ENCODE results near the gene STK10. TPM values are rescaled to one million over a fixed set of nuclear protein-coding genes. Genes with fewer than 3 reads are reported as not detected.

The STK10 gene
- total and polyA plus RNA-seq, 2 experiments from 2014 or later, result 21.2 to 28.9 TPM

DNA sequence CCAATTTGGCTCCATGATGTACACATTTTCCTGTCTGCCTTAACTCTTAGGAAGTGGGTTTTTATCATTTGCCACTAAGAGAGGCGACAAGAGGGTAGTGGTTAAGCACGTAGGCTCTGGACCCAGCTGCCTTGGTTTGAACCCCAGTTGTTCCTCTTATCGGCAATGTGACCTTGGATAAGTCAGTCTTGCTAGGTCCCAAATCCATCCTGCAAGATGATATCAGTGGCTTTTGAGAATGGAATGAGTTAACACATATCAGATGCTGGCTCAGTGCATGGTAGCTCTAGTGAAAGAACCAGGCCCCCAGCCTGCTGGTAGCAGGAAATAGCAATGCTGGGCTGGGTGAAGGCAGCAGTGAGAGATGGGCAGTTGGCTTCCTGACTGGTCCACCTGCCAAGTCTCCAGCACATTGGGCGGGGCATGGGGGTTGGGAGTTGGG lies 72.5 kb downstream of the STK10 start:
- no peaks in the 10 kb centered on the region for H3K9me3 ChIP-seq (ENCODE audit: low read depth)
- no peak for DNase-seq
- no peak overlapping the region for H3K4me2 ChIP-seq (ENCODE audit: unreplicated experiment)
- H3K9me2 ChIP-seq (ENCODE audit: insufficient read depth), result no peaks in the 10 kb centered on the region
- H3K27me3 ChIP-seq (replicated peaks; ENCODE audit: insufficient read depth), result no peaks in the 10 kb centered on the region
- peaks cover 11% of the 10 kb centered on the region; the same call in 1 of the 2 replicates for H3K79me2 ChIP-seq (ENCODE audit: insufficient read depth)
- no peak overlapping the region for H2AFZ ChIP-seq
- no peaks in the 10 kb centered on the region for H4K20me1 ChIP-seq (ENCODE audit: insufficient read depth)
- H3K4me3 ChIP-seq, result no peak overlapping the region
- in situ Hi-C loops (cut with MboI), result no loop called here
- no peak for TF ChIP-seq EZH2 (IDR thresholded peaks at IDR 0.05; ENCODE audit: insufficient read depth, poor library complexity, severe bottlenecking)
- no peak for TF ChIP-seq EZH2phosphoT487 (IDR thresholded peaks at IDR 0.05; ENCODE audit: insufficient read depth, low read depth)
- H3K27ac ChIP-seq, result no peak overlapping the region
- peaks cover 13% of the 10 kb centered on the region; the same call in 1 of the 2 replicates for H3K36me3 ChIP-seq (ENCODE audit: low read depth)
- peaks cover 14% of the 10 kb centered on the region for H3K4me1 ChIP-seq (ENCODE audit: insufficient read depth)
- peaks cover 8% of the 10 kb centered on the region; the same call in 1 of the 2 replicates for H3F3A ChIP-seq (ENCODE audit: insufficient read depth)
- 98 to 99% methylated on average over 4 of the region's 4 CpGs for WGBS, 2 experiments (ENCODE audit: low coverage in 1 of 2, low lambda C conversion rate in 2 of 2, missing lambda C conversion rate in 2 of 2)
- H3K9ac ChIP-seq, result no peak overlapping the region

GRCh38 chr5:172114875-172115422 lies 73.1 kb downstream of the STK10 start:
- Histone ChIP-seq H2AFZ (no peak overlapping the region), H3K27ac (no peak overlapping the region), H3K9me2 (ENCODE audit: insufficient read depth) (no peaks in the 10 kb centered on the region), H4K20me1 (ENCODE audit: insufficient read depth) (no peaks in the 10 kb centered on the region), H3K4me2 (ENCODE audit: unreplicated experiment) (no peak overlapping the region), H3K79me2 (ENCODE audit: insufficient read depth) (peaks cover 15% of the 10 kb centered on the region; the same call in 1 of the 2 replicates), H3K4me3 (no peak overlapping the region), H3K9ac (no peak overlapping the region), H3K9me3 (ENCODE audit: low read depth) (no peaks in the 10 kb centered on the region), H3F3A (ENCODE audit: insufficient read depth) (peaks cover 8% of the 10 kb centered on the region; the same call in 1 of the 2 replicates), H3K4me1 (ENCODE audit: insufficient read depth) (peaks cover 14% of the 10 kb centered on the region), H3K27me3 (replicated peaks; ENCODE audit: insufficient read depth) (no peaks in the 10 kb centered on the region), H3K36me3 (ENCODE audit: low read depth) (peaks cover 13% of the 10 kb centered on the region; the same call in 1 of the 2 replicates)
- 92 to 93% methylated on average over 16 of the region's 16 CpGs for WGBS, 2 experiments (ENCODE audit: low coverage in 1 of 2, low lambda C conversion rate in 2 of 2, missing lambda C conversion rate in 2 of 2)
- TF ChIP-seq EZH2 (IDR thresholded peaks at IDR 0.05; ENCODE audit: insufficient read depth, poor library complexity, severe bottlenecking) (no peak), EZH2phosphoT487 (IDR thresholded peaks at IDR 0.05; ENCODE audit: insufficient read depth, low read depth) (no peak)
- in situ Hi-C loops (cut with MboI), result no loop called here
- DNase-seq, result no peak

DNA sequence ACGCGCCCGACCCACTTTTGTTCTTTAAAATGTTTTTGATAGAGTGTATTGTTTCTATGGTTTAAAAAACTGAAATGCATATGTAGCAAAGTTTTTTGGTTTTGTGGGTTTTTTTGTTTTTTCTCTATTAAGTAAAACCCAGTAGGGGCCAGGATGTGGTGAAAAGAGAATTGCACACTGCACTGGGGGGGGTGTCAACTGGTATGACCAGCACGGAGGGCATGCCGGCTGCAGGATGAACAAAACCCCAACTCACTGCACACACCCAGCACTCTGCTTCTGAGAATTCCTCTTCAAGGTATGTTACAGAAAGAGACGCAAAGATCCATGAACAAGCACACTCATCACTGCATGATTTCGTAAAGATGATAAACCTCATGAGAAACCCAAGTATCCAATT lies 75.0 kb downstream of the STK10 start:
- DNase-seq, result no peak
- Histone ChIP-seq H3F3A (ENCODE audit: insufficient read depth) (peaks cover 10% of the 10 kb centered on the region), H3K9me3 (ENCODE audit: low read depth) (no peaks in the 10 kb centered on the region), H3K9me2 (ENCODE audit: insufficient read depth) (no peaks in the 10 kb centered on the region), H2AFZ (no peak overlapping the region), H3K79me2 (ENCODE audit: insufficient read depth) (peaks cover 26% of the 10 kb centered on the region; the same call in 1 of the 2 replicates), H3K4me2 (ENCODE audit: unreplicated experiment) (no peak overlapping the region), H3K27ac (no peak overlapping the region), H3K9ac (no peak overlapping the region), H3K4me3 (no peak overlapping the region), H3K27me3 (replicated peaks; ENCODE audit: insufficient read depth) (no peaks in the 10 kb centered on the region), H3K4me1 (ENCODE audit: insufficient read depth) (peaks cover 18% of the 10 kb centered on the region), H3K36me3 (ENCODE audit: low read depth) (peaks cover 13% of the 10 kb centered on the region; the same call in 1 of the 2 replicates), H4K20me1 (ENCODE audit: insufficient read depth) (no peaks in the 10 kb centered on the region)
- TF ChIP-seq EZH2phosphoT487 (IDR thresholded peaks at IDR 0.05; ENCODE audit: insufficient read depth, low read depth), result no peak
- no peak for TF ChIP-seq EZH2 (IDR thresholded peaks at IDR 0.05; ENCODE audit: insufficient read depth, poor library complexity, severe bottlenecking)
- in situ Hi-C loops (cut with MboI), result no loop called here
- WGBS, 2 experiments (ENCODE audit: low coverage in 1 of 2, low lambda C conversion rate in 2 of 2, missing lambda C conversion rate in 2 of 2), result 98 to 99% methylated on average over 7 of the region's 7 CpGs

DNA sequence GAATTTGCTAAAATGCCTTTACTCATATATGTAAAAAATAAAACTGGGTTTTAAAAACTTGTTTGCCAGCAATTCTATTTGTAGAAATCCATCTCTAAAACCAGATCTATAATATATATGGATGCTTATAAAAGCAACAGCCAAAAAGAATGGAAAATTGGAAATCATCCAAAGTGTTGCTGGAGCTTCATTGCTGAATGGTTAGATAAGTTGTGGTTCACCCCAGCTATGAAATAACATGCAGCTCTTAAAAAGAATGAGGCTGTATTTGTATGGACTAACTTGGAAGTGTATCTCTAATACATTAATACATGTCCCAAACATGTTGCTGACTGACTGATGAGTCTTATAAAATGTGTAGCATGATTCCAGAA lies 76.2 kb downstream of the STK10 start:
- H3K9me2 ChIP-seq (ENCODE audit: insufficient read depth), result no peaks in the 10 kb centered on the region
- H3K9me3 ChIP-seq (ENCODE audit: low read depth), result no peaks in the 10 kb centered on the region
- H4K20me1 ChIP-seq (ENCODE audit: insufficient read depth), result no peaks in the 10 kb centered on the region
- in situ Hi-C loops (cut with MboI), result no loop called here
- peaks cover 26% of the 10 kb centered on the region; the same call in 1 of the 2 replicates for H3K79me2 ChIP-seq (ENCODE audit: insufficient read depth)
- no peak overlapping the region for H2AFZ ChIP-seq
- TF ChIP-seq EZH2phosphoT487 (IDR thresholded peaks at IDR 0.05; ENCODE audit: insufficient read depth, low read depth) (no peak), EZH2 (IDR thresholded peaks at IDR 0.05; ENCODE audit: insufficient read depth, poor library complexity, severe bottlenecking) (no peak)
- H3K4me3 ChIP-seq, result no peak overlapping the region
- H3K27me3 ChIP-seq (replicated peaks; ENCODE audit: insufficient read depth), result no peaks in the 10 kb centered on the region
- H3F3A ChIP-seq (ENCODE audit: insufficient read depth), result peaks cover 21% of the 10 kb centered on the region
- peak overlapping the region; percentile 60 for H3K4me2 ChIP-seq (ENCODE audit: unreplicated experiment)
- DNase-seq, result peak; percentile 76
- H3K9ac ChIP-seq, result peak overlapping the region; percentile 61
- H3K4me1 ChIP-seq (ENCODE audit: insufficient read depth), result peaks cover 29% of the 10 kb centered on the region
- peaks cover 13% of the 10 kb centered on the region; the same call in 1 of the 2 replicates for H3K36me3 ChIP-seq (ENCODE audit: low read depth)
- H3K27ac ChIP-seq, result peak overlapping the region; percentile 67
